WTC11 (cell line): ENCODE data around the gene ZNF592.

Experiments
- AFF4 ChIP-seq: sonication (generic); formaldehyde crosslinking; IDR thresholded peaks from 2 replicates; pipeline ENCODE4 v1.8.1; 2023; ENCODE audit warnings: mild to moderate bottlenecking, missing genetic modification reagents, borderline replicate concordance
- ATF1 ChIP-seq: sonication (generic); formaldehyde crosslinking; IDR thresholded peaks from 2 replicates; pipeline ENCODE4 v1.8.1; 2023; ENCODE audit warnings: mild to moderate bottlenecking, moderate library complexity, missing genetic modification reagents
- ATF2 ChIP-seq: sonication (generic); formaldehyde crosslinking; IDR thresholded peaks from 2 replicates; pipeline ENCODE4 v1.8.1; 2022; ENCODE audit warnings: low read depth, missing genetic modification reagents, borderline replicate concordance
- ATF3 ChIP-seq: sonication (generic); formaldehyde crosslinking; conservative IDR thresholded peaks from 2 replicates; pipeline ENCODE4 v1.8.1; 2022; ENCODE audit warnings: mild to moderate bottlenecking, missing genetic modification reagents
- FOXP4 ChIP-seq: sonication (generic); formaldehyde crosslinking; IDR thresholded peaks from 2 replicates; pipeline ENCODE4 v1.8.0; 2022; ENCODE audit warnings: mild to moderate bottlenecking, missing genetic modification reagents
- HMGXB4 ChIP-seq: sonication (generic); formaldehyde crosslinking; IDR thresholded peaks from 2 replicates; pipeline ENCODE4 v1.8.1; 2023; ENCODE audit warnings: mild to moderate bottlenecking, moderate library complexity, missing genetic modification reagents
- IRF2 ChIP-seq: sonication (generic); formaldehyde crosslinking; IDR thresholded peaks from 2 replicates; pipeline ENCODE4 v1.8.0; 2022; ENCODE audit warnings: low read depth, missing genetic modification reagents, borderline replicate concordance
- NR2C2 ChIP-seq: sonication (generic); formaldehyde crosslinking; IDR thresholded peaks from 2 replicates; pipeline ENCODE4 v1.8.0; 2022; ENCODE audit warnings: mild to moderate bottlenecking, missing genetic modification reagents
- NR3C1 ChIP-seq: sonication (generic); formaldehyde crosslinking; conservative IDR thresholded peaks from 2 replicates; pipeline ENCODE4 v1.8.1; 2023; ENCODE audit warnings: low read depth, mild to moderate bottlenecking, missing genetic modification reagents
- ZNF232 ChIP-seq: sonication (generic); formaldehyde crosslinking; IDR thresholded peaks from 2 replicates; pipeline ENCODE4 v1.8.0; 2022; ENCODE audit warnings: mild to moderate bottlenecking, missing genetic modification reagents
- ZNF416 ChIP-seq: fragments of 250-450 bp; sonication (Bioruptor Pico); IDR thresholded peaks from 2 replicates; pipeline ENCODE4 v1.9.0; 2021; ENCODE audit warnings: mild to moderate bottlenecking, inconsistent platforms
- TF ChIP-seq, protein P1 (sequence below): fragments of 200-600 bp; IDR thresholded peaks from 2 replicates; pipeline ENCODE4 v1.8.0; 2022; ENCODE audit warnings: antibody characterized with exemption
- TF ChIP-seq, protein P2 (sequence below): sonication (generic); formaldehyde crosslinking; IDR thresholded peaks from 2 replicates; pipeline ENCODE4 v1.8.0; 2023; ENCODE audit warnings: missing genetic modification reagents

DNA sequence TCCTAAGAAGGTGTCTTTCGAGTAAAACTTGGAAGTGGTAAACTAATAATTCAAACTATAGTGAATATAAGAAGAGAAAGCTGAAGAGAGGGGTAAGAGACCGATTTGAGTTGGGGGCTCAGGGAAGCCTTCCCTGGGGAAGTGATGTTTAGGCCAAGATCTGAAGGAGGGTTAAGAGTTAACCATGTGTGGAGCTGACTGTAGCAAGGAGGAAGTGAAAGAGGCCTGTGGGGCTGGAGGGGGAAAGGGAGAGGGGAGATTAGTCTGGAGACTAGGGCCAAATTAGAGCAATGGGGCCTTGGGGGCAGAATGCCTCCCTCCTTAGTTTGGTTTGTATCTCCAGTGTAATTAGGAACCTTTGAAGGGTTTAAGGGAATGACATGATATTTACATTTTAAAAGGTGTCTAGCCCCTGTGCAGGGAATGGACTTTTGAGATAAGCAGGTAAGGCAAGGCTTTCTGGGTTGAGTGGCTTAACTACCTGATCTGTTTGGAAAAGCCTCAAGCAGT is 2.2 kb downstream of the ZNF592 start:
- TF ChIP-seq ATF2 (no peak), NR2C2 (CRISPR knock-in tag) (no peak), NR3C1 (no peak), AFF4 (CRISPR knock-in tag) (no peak), IRF2 (no peak), ATF3 (CRISPR knock-in tag) (no peak), FOXP4 (CRISPR knock-in tag) (no peak), ZNF416 (CRISPR knock-in tag) (no peak), HMGXB4 (CRISPR knock-in tag) (no peak), ATF1 (CRISPR knock-in tag) (no peak), ZNF232 (CRISPR knock-in tag) (no peak)
- TF ChIP-seq, protein P1, sequence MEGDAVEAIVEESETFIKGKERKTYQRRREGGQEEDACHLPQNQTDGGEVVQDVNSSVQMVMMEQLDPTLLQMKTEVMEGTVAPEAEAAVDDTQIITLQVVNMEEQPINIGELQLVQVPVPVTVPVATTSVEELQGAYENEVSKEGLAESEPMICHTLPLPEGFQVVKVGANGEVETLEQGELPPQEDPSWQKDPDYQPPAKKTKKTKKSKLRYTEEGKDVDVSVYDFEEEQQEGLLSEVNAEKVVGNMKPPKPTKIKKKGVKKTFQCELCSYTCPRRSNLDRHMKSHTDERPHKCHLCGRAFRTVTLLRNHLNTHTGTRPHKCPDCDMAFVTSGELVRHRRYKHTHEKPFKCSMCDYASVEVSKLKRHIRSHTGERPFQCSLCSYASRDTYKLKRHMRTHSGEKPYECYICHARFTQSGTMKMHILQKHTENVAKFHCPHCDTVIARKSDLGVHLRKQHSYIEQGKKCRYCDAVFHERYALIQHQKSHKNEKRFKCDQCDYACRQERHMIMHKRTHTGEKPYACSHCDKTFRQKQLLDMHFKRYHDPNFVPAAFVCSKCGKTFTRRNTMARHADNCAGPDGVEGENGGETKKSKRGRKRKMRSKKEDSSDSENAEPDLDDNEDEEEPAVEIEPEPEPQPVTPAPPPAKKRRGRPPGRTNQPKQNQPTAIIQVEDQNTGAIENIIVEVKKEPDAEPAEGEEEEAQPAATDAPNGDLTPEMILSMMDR, result no peak
- TF ChIP-seq, protein P2, sequence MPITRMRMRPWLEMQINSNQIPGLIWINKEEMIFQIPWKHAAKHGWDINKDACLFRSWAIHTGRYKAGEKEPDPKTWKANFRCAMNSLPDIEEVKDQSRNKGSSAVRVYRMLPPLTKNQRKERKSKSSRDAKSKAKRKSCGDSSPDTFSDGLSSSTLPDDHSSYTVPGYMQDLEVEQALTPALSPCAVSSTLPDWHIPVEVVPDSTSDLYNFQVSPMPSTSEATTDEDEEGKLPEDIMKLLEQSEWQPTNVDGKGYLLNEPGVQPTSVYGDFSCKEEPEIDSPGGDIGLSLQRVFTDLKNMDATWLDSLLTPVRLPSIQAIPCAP (CRISPR knock-in tag), result no peak
